Tibial nerve (tissue), 4 donors: ENCODE results near the gene SPATC1L. TPM values are rescaled to one million over a fixed set of nuclear protein-coding genes. Genes with fewer than 3 reads are reported as not detected.
"Not testable (repeated sequence)": the region's sequence is repeated elsewhere in the genome, so short reads cannot be mapped to it uniquely, and the experiment has no call there.

Source experiments
- DNase-seq, 2 donors: peaks; one replicate each; pipeline ENCODE4 v3.0.0-alpha.2; 2019; ENCODE audit warnings: low spot score in 2 of 2
- H3K27ac ChIP-seq, 4 donors: fragments of 200-600 bp; sonication (generic) in 3 of 4; one replicate each; pipeline ENCODE4 v1.5.1; 2017 to 2019; ENCODE audit warnings: mild to moderate bottlenecking in 1 of 4
- H3K27me3 ChIP-seq, 2 donors: fragments of 200-600 bp; sonication (generic) in 1 of 2; one replicate each; pipeline versions ENCODE4 v1.5.1 to v1.6.0; 2017 to 2019
- H3K36me3 ChIP-seq, 3 donors: fragments of 200-600 bp; sonication (generic); one replicate each; pipeline ENCODE4 v1.5.1; 2018 to 2019
- H3K4me1 ChIP-seq, 4 donors: fragments of 200-600 bp; sonication (generic) in 3 of 4; one replicate each; pipeline ENCODE4 v1.5.1; 2017 to 2019
- H3K4me3 ChIP-seq, 4 donors: fragments of 200-600 bp; sonication (generic) in 3 of 4; one replicate each; pipeline ENCODE4 v1.5.1; 2017 to 2019; ENCODE audit warnings: mild to moderate bottlenecking in 1 of 4, moderate library complexity in 1 of 4
- H3K9me3 ChIP-seq, 4 donors: fragments of 200-600 bp; sonication (generic) in 3 of 4; one replicate each; pipeline ENCODE4 v1.5.1; 2017 to 2019
- EP300 ChIP-seq, 2 donors: sonication (generic); formaldehyde crosslinking; IDR thresholded peaks; one replicate each; pipeline ENCODE4 v1.6.1; 2017; ENCODE audit warnings: antibody characterized with exemption in 2 of 2, mild to moderate bottlenecking in 1 of 2
- POLR2A ChIP-seq, 2 donors: fragments of 450-650 bp; IDR thresholded peaks; one replicate each; pipeline ENCODE4 v1.6.1; 2017; ENCODE audit warnings: antibody characterized with exemption in 2 of 2, mild to moderate bottlenecking in 2 of 2, moderate library complexity in 2 of 2
- WGBS, 2 donors: methylation state at CpG; one replicate each; pipeline ENCODE4 v1.1.5; 2018; 5-methylcytosine and 5-hydroxymethylcytosine counted together
- total RNA-seq, 4 donors: library from RNA; depleted of rRNA; stranded (reverse); fragments of >200 nt; gene quantifications; one replicate each; pipeline ENCODE4 v1.1.0, GENCODE V29; 2016
- TF ChIP-seq, protein P1 (sequence below), 5 experiments: fragments of 200-600 bp in 3 of 5; fragments of 450-650 bp in 2 of 5; sonication (generic) in 3 of 5; IDR thresholded peaks; one replicate each; pipeline ENCODE4 v1.5.1; 2016 to 2019; ENCODE audit warnings: antibody characterized with exemption in 5 of 5, mild to moderate bottlenecking in 3 of 5, moderate library complexity in 2 of 5

The SPATC1L gene
- total RNA-seq, 4 donors from 2014 or later: 4.5 to 12.9 (median 8.0) TPM

DNA sequence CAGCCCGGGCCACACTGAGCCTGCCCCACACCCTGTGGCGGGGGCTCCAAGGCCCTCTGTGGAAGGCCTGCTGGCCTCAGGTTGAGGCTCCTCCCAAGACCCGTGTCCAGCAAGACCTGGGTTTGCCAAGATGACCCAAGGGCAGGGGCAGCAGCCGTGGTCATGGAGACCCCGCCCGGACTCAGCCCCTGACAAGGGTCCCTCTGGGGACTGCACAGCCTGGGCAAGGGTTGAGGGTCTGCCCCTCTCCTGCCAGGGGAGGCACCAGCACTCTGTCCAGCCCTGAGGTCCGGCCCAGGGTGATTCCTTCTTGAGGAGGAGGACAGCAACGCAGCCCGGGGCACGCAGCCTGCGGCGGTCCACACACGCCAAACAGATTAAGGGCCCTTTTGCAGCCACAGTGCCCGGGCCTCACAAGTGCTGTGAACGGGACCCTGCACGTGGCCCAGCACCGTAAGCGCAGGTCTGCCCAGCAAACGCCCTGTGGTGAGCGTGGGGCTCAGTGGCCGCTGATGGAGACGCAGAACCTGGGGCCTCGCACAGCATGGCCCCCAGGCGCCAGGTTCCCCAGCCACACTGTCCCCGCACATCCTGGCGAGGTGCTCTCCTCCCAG lies 3.4 kb downstream of the SPATC1L start:
- whole genome bisulfite sequencing, 2 donors: 83 to 86% methylated on average over 9 to 20 of the region's 26 CpGs
- H3K27ac ChIP-seq: no peak overlapping the region
- no peak for DNase-seq
- no peak overlapping the region for H3K4me3 ChIP-seq
- H3K9me3 ChIP-seq: peaks cover 0 to 5% (median 2%) of the 10 kb centered on the region in 4 donors
- TF ChIP-seq EP300 (IDR thresholded peaks at IDR 0.05) (no peak), POLR2A (IDR thresholded peaks at IDR 0.05) (no peak)
- TF ChIP-seq, protein P1, sequence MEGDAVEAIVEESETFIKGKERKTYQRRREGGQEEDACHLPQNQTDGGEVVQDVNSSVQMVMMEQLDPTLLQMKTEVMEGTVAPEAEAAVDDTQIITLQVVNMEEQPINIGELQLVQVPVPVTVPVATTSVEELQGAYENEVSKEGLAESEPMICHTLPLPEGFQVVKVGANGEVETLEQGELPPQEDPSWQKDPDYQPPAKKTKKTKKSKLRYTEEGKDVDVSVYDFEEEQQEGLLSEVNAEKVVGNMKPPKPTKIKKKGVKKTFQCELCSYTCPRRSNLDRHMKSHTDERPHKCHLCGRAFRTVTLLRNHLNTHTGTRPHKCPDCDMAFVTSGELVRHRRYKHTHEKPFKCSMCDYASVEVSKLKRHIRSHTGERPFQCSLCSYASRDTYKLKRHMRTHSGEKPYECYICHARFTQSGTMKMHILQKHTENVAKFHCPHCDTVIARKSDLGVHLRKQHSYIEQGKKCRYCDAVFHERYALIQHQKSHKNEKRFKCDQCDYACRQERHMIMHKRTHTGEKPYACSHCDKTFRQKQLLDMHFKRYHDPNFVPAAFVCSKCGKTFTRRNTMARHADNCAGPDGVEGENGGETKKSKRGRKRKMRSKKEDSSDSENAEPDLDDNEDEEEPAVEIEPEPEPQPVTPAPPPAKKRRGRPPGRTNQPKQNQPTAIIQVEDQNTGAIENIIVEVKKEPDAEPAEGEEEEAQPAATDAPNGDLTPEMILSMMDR (IDR thresholded peaks at IDR 0.05): no peak
- H3K4me1 ChIP-seq: peaks cover 0 to 3% (median 0%) of the 10 kb centered on the region in 4 donors
- no peaks in the 10 kb centered on the region for H3K36me3 ChIP-seq
- H3K27me3 ChIP-seq: no peaks in the 10 kb centered on the region

DNA sequence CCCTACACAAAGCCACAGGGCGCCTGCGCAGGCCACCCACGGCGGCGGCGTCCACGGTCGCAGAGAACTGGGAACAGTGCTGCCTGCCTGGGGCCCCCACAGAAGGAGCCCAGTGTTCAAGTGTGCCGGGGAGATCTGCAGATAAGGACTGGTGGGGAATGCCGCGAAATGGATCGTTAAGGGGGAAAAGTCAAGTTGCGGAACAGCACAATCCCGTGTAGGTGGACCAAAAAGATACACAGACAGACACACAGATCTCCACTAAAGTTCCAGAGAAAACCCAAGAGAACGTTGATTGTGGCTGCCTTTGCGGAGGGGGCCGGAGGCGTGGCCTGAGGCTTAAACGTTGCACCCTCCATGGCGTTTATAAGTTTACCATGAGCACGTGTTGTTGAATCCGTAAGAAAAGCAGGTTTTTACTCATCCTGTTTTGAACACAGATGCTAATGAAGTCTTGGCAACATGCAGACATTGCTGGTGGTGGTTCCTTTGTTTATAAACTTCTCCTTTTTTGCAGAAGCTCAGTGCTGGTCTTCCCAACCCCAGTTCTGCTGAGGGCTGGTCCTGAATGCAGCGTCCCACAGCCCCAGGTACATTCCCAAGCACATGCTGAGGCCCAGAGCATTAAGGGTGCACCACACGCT lies 4.1 kb downstream of the SPATC1L start:
- TF ChIP-seq, protein P1 (IDR thresholded peaks at IDR 0.05): no peak
- Histone ChIP-seq H3K27me3 (no peaks in the 10 kb centered on the region), H3K4me1 (peaks cover 0 to 3% (median 0%) of the 10 kb centered on the region in 4 donors), H3K36me3 (no peaks in the 10 kb centered on the region), H3K4me3 (no peak overlapping the region), H3K9me3 (peaks cover 0 to 5% (median 2%) of the 10 kb centered on the region in 4 donors), H3K27ac (no peak overlapping the region)
- DNase-seq: no peak
- WGBS, 2 donors: 79 to 85% methylated on average over 24 of the region's 24 CpGs

DNA sequence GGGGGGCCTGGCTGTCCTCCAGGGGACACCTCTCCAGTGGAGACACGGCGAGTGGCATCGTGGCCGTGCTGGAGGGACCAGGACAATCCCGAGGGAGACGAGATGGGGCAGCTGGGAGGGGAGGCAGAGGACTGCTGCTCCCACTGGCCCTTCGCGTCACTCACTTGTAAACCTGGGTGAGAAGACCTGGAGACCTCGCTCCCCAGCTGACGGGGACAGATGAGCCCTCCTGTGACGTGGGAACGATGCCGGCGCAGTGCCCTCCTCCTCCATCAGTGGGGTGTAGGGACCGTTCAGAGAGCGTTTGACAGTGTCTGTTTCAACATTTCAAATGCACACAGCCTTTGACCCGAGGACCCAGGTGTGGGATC lies 4.6 kb downstream of the SPATC1L start:
- H3K4me1 ChIP-seq: peaks cover 0 to 3% (median 0%) of the 10 kb centered on the region in 4 donors
- 82 to 92% methylated on average over 15 to 17 of the region's 17 CpGs for WGBS, 2 donors

DNA sequence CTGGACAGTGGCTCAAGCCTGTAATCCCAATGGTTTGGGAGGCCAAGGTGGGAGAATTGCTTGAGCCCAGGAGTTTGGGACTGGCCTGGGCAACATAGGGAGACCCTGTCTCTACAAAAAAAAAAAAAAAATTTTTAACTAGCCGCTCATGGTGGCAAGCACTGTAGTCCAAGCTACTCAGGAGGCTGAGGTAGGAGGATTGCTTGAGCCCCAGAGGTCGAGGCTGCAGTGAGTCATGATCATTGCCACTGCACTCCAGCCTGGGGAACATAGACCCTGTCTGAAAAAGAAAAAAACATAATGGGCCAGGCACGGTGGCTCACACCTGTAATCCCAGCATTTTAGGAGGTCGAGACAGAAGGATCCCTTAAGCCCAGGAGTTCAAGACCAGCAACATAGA lies 5.3 kb downstream of the SPATC1L start:
- DNase-seq: no peak
- WGBS, 2 donors: 86 to 93% methylated on average over 4 of the region's 4 CpGs

More for the DNA sequence above, 4.6 kb downstream of the SPATC1L start:
- no peak for DNase-seq
- Histone ChIP-seq H3K27me3 (no peaks in the 10 kb centered on the region), H3K27ac (no peak overlapping the region), H3K36me3 (no peaks in the 10 kb centered on the region), H3K9me3 (peaks cover 0 to 9% (median 2%) of the 10 kb centered on the region in 4 donors), H3K4me3 (no peak overlapping the region)
- TF ChIP-seq, protein P1 (IDR thresholded peaks at IDR 0.05): no peak
- no peak for TF ChIP-seq EP300 (IDR thresholded peaks at IDR 0.05)
- no peak for TF ChIP-seq POLR2A (IDR thresholded peaks at IDR 0.05)

DNA sequence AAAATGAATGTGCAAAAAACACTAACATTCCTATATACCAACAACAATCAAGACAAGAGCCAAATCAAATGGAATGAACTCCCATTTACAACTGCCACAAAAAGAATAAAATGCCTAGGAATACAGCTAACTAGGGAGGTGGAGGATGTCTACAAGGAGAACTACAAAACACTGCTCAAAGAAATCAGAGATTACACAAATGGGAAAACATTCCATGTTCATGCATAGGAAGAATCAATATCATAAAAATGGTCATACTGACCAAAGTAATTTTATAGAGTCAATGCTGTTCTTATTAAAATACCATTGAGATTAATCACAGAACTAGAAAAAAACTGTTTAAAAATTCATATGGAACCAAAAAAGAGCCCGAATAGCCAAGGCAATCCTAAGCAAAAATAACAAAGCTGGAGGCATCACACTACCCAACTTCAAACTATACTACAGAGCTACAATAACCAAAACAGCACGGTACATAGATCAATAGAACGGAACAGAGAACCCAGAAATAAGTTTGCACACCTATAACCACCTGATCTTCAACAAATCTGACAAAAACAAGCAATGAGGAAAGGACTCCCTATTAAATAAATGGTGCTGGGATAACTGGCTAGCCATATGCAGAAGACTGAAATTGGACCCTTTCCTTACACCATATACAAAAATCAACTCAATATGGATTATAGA lies 7.7 kb downstream of the SPATC1L start:
- not testable (repeated sequence) for H3K4me3 ChIP-seq, H3K4me1 ChIP-seq, H3K27me3 ChIP-seq, DNase-seq, H3K27ac ChIP-seq, H3K36me3 ChIP-seq
- WGBS, 2 donors: 92 to 98% methylated on average over 3 of the region's 3 CpGs
- peaks cover 0 to 22% (median 2%) of the 10 kb centered on the region in 4 donors for H3K9me3 ChIP-seq

More for the DNA sequence above, 5.3 kb downstream of the SPATC1L start:
- H3K36me3 ChIP-seq: no peaks in the 10 kb centered on the region
- TF ChIP-seq, protein P1 (IDR thresholded peaks at IDR 0.05): no peak
- TF ChIP-seq POLR2A (IDR thresholded peaks at IDR 0.05) (no peak), EP300 (IDR thresholded peaks at IDR 0.05) (no peak)
- H3K4me3 ChIP-seq: no peak overlapping the region
- no peak overlapping the region for H3K27ac ChIP-seq
- no peaks in the 10 kb centered on the region for H3K27me3 ChIP-seq
- H3K4me1 ChIP-seq: peaks cover 0 to 2% (median 0%) of the 10 kb centered on the region in 4 donors
- H3K9me3 ChIP-seq: peaks cover 0 to 15% (median 2%) of the 10 kb centered on the region in 4 donors
